Right lobe of liver (tissue), 4 donors: ENCODE data around the gene SLC7A8.

Experiments
- CTCF ChIP-seq, 4 donors: fragments of 200-600 bp in 3 of 4; fragments of 450-650 bp in 1 of 4; IDR thresholded peaks; one replicate each; pipeline versions ENCODE4 v1.5.1 to v1.8.0; 2016 to 2022; ENCODE audit warnings: antibody characterized with exemption in 4 of 4, mild to moderate bottlenecking in 2 of 4
- POLR2A ChIP-seq: fragments of 450-650 bp; IDR thresholded peaks from one replicate; pipeline ENCODE4 v1.6.1; 2017; ENCODE audit warnings: antibody characterized with exemption, mild to moderate bottlenecking
- donor health status: DM: no; HTN: no; CAD: no.
- donor health status: DM: no; HTN: no; CAD: no.
- donor health status: DM: no; HTN: yes; CAD: no.

GRCh38 chr14:23106747-23107045 is 76.8 kb downstream of the SLC7A8 start:
- TF ChIP-seq CTCF (IDR thresholded peaks at IDR 0.05): no peak
- no peak for TF ChIP-seq POLR2A
